Keratinocyte (primary cell): Measurements from ENCODE around the gene DPCD.

Experiments used
- EZH2 ChIP-seq: IDR thresholded peaks from one replicate; pipeline ENCODE4 v1.6.1; 2012; ENCODE audit warnings: inconsistent platforms, mild to moderate bottlenecking, low read length, moderate library complexity
- TF ChIP-seq, protein P1 (sequence below), 3 experiments: IDR thresholded peaks in 1 of 3; conservative IDR thresholded peaks in 1 of 3; optimal IDR thresholded peaks in 1 of 3; 2 replicates in 2 of 3; 3 replicates in 1 of 3; pipeline versions ENCODE3 to v1.5.1; 2011; ENCODE audit warnings: low read length in 3 of 3, mild to moderate bottlenecking in 3 of 3, moderate library complexity in 2 of 3, control low read depth in 1 of 3, inconsistent platforms in 1 of 3; ENCODE audit not compliant: insufficient read depth in 2 of 3; ENCODE audit errors: extremely low read depth in 1 of 3

GRCh38 chr10:101611096-101611905 is 23.2 kb downstream of the DPCD start:
- TF ChIP-seq, protein P1, sequence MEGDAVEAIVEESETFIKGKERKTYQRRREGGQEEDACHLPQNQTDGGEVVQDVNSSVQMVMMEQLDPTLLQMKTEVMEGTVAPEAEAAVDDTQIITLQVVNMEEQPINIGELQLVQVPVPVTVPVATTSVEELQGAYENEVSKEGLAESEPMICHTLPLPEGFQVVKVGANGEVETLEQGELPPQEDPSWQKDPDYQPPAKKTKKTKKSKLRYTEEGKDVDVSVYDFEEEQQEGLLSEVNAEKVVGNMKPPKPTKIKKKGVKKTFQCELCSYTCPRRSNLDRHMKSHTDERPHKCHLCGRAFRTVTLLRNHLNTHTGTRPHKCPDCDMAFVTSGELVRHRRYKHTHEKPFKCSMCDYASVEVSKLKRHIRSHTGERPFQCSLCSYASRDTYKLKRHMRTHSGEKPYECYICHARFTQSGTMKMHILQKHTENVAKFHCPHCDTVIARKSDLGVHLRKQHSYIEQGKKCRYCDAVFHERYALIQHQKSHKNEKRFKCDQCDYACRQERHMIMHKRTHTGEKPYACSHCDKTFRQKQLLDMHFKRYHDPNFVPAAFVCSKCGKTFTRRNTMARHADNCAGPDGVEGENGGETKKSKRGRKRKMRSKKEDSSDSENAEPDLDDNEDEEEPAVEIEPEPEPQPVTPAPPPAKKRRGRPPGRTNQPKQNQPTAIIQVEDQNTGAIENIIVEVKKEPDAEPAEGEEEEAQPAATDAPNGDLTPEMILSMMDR (optimal IDR thresholded peaks at IDR 0.05 in 1 of 3, IDR thresholded peaks at IDR 0.05 in 1 of 3, conservative IDR thresholded peaks at IDR 0.05 in 1 of 3; ENCODE audit: extremely low read depth in 1 of 3, insufficient read depth in 2 of 3, low read length in 3 of 3), result no peak
- TF ChIP-seq EZH2, result no peak
